K562 (cell line): ENCODE results near the gene NCOA1. TPM values are rescaled to one million over a fixed set of nuclear protein-coding genes. Genes with fewer than 3 reads are reported as not detected.

ENCODE experiments used
- ARID1B ChIP-seq: fragments of 450-650 bp; IDR thresholded peaks from 2 replicates; pipeline ENCODE4 v1.6.1; 2016; ENCODE audit warnings: antibody characterized with exemption, mild to moderate bottlenecking, inconsistent platforms
- CHD2 ChIP-seq: IDR thresholded peaks from 2 replicates; pipeline ENCODE4 v1.6.1; 2011; ENCODE audit warnings: low read depth, low read length
- DPF2 ChIP-seq: fragments of 450-650 bp; IDR thresholded peaks from 2 replicates; pipeline ENCODE4 v1.6.1; 2016
- FOXK2 ChIP-seq, 2 experiments: fragments of 450-650 bp; IDR thresholded peaks in 1 of 2; conservative IDR thresholded peaks in 1 of 2; 2 replicates each; pipeline ENCODE4 v1.6.1; 2016; ENCODE audit warnings: low read depth in 2 of 2, mild to moderate bottlenecking in 1 of 2
- HLTF ChIP-seq: fragments of 450-650 bp; IDR thresholded peaks from 2 replicates; pipeline ENCODE4 v1.6.1; 2016
- KDM1A ChIP-seq, 2 experiments: fragments of 450-650 bp; IDR thresholded peaks; 2 replicates each; pipeline ENCODE4 v1.6.1; 2016; ENCODE audit warnings: mild to moderate bottlenecking in 2 of 2
- MEIS2 ChIP-seq: fragments of 450-650 bp; IDR thresholded peaks from 2 replicates; pipeline ENCODE4 v1.6.1; 2014; ENCODE audit warnings: mild to moderate bottlenecking; ENCODE audit not compliant: partially characterized antibody
- MTF1 ChIP-seq: fragments of 250-450 bp; sonication (Bioruptor Pico); IDR thresholded peaks from 2 replicates; pipeline ENCODE4 v1.9.0; 2021; ENCODE audit warnings: moderate library complexity, mild to moderate bottlenecking, inconsistent platforms, borderline replicate concordance
- POLR2H ChIP-seq: IDR thresholded peaks from 2 replicates; pipeline ENCODE4 v1.6.1; 2016; ENCODE audit warnings: missing genetic modification characterization, low read depth, mild to moderate bottlenecking, control low read depth, missing compliant biosample characterization, moderate library complexity
- RBM39 ChIP-seq: fragments of 200-400 bp; formaldehyde crosslinking; optimal IDR thresholded peaks from 2 replicates; pipeline ENCODE3; 2018; ENCODE audit warnings: low read depth, low read length
- TSC22D4 ChIP-seq: fragments of 450-650 bp; IDR thresholded peaks from 2 replicates; pipeline ENCODE4 v1.6.1; 2016; ENCODE audit warnings: missing genetic modification characterization, missing biosample characterization, control low read depth
- polyA plus RNA-seq, 8 experiments: library from polyadenylated mRNA; depleted of rRNA in 4 of 8; stranded (reverse) in 5 of 8; unstranded in 3 of 8; fragments of >200 nt; fragmentation: Nextera tagmentation in 2 of 8; fragmentation: Illumina TruSeq in 1 of 8; extraction: Ambion mirVana in 2 of 8; extraction: Trizol in 1 of 8; gene quantifications; 2 replicates each; pipeline versions ENCODE4 v1.2.1 to v1.2.3, GENCODE V29; 2011 to 2014; ENCODE audit warnings: inconsistent platforms in 1 of 8, missing spikeins in 1 of 8
- total RNA-seq, 7 experiments: library from RNA; depleted of rRNA in 6 of 7; stranded (reverse); fragments of >200 nt in 6 of 7; fragmentation: Illumina TruSeq in 2 of 7; extraction: Trizol in 2 of 7; gene quantifications; 2 replicates each; pipeline versions ENCODE4 v1.2.1 to v1.2.3, GENCODE V29; 2011 to 2021; ENCODE audit warnings: low replicate concordance in 1 of 7
- TF ChIP-seq, protein P1 (sequence below): fragments of 250-450 bp; sonication (Bioruptor Pico); IDR thresholded peaks from 2 replicates; pipeline ENCODE4 v1.5.1; 2021; ENCODE audit warnings: mild to moderate bottlenecking
- TF ChIP-seq, protein P2 (sequence below): fragments of 250-450 bp; sonication (Bioruptor Pico); IDR thresholded peaks from 2 replicates; pipeline ENCODE4 v1.5.0; 2022; ENCODE audit warnings: mild to moderate bottlenecking
- TF ChIP-seq, protein P3 (sequence below): fragments of 450-650 bp; IDR thresholded peaks from 2 replicates; pipeline ENCODE4 v1.6.1; 2016; ENCODE audit warnings: missing biosample characterization, missing genetic modification characterization
- TF ChIP-seq, protein P4 (sequence below), 3 experiments: IDR thresholded peaks in 2 of 3; conservative IDR thresholded peaks in 1 of 3; 2 replicates each; pipeline ENCODE4 v1.5.1; 2011 to 2012; ENCODE audit warnings: low read length in 3 of 3, mild to moderate bottlenecking in 3 of 3, control low read depth in 2 of 3, improper control_type of control experiment in 1 of 3, inconsistent platforms in 1 of 3, low read depth in 1 of 3, mixed read lengths in 1 of 3, moderate library complexity in 1 of 3; ENCODE audit not compliant: insufficient read depth in 2 of 3
- TF ChIP-seq, protein P5 (sequence below): fragments of 450-650 bp; conservative IDR thresholded peaks from 2 replicates; pipeline ENCODE4 v1.6.1; 2016; ENCODE audit warnings: missing genetic modification characterization, low read depth, mild to moderate bottlenecking, control low read depth, missing compliant biosample characterization
- TF ChIP-seq, protein P6 (sequence below), 2 experiments: IDR thresholded peaks in 1 of 2; conservative IDR thresholded peaks in 1 of 2; 2 replicates each; pipeline ENCODE4 v1.6.1; 2016; ENCODE audit warnings: low read depth in 2 of 2, mild to moderate bottlenecking in 1 of 2, missing compliant biosample characterization in 1 of 2, missing genetic modification characterization in 1 of 2, moderate library complexity in 1 of 2

Gene NCOA1
- total and polyA plus RNA-seq, 9 of the 15 experiments (the other 6 are each of a cell fraction or from before 2014, with no cell fraction given) = 4.9 to 25.7 (median 17.0) TPM

DNA sequence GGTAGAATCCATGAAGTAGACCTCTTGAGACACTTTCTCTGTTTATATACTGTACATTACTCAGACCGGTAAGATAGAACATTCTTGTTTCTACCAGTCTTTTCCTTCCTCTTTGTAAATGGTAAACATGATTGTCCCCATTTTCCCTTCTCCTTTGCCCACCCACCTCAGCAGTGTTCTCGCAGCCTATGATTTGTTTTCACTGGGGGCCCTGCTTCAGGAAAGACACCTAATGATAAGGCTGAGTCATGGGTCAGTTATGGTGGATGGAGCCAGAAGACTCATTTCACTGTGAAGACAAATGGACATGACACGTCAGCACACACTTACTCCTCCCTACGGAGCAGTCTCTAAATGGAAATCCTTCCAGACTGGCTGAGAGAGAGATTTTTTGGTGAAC, 325.8 kb downstream of the NCOA1 start (continued):
- TF ChIP-seq, protein P1, sequence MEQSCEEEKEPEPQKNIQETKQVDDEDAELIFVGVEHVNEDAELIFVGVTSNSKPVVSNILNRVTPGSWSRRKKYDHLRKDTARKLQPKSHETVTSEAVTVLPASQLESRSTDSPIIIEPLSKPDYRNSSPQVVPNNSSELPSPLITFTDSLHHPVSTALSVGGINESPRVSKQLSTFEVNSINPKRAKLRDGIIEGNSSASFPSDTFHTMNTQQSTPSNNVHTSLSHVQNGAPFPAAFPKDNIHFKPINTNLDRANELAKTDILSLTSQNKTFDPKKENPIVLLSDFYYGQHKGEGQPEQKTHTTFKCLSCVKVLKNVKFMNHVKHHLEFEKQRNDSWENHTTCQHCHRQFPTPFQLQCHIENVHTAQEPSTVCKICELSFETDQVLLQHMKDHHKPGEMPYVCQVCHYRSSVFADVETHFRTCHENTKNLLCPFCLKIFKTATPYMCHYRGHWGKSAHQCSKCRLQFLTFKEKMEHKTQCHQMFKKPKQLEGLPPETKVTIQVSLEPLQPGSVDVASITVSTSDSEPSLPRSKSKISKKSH (CRISPR knock-in tag) = no peak
- TF ChIP-seq ARID1B = peak; percentile 64
- TF ChIP-seq, protein P2, sequence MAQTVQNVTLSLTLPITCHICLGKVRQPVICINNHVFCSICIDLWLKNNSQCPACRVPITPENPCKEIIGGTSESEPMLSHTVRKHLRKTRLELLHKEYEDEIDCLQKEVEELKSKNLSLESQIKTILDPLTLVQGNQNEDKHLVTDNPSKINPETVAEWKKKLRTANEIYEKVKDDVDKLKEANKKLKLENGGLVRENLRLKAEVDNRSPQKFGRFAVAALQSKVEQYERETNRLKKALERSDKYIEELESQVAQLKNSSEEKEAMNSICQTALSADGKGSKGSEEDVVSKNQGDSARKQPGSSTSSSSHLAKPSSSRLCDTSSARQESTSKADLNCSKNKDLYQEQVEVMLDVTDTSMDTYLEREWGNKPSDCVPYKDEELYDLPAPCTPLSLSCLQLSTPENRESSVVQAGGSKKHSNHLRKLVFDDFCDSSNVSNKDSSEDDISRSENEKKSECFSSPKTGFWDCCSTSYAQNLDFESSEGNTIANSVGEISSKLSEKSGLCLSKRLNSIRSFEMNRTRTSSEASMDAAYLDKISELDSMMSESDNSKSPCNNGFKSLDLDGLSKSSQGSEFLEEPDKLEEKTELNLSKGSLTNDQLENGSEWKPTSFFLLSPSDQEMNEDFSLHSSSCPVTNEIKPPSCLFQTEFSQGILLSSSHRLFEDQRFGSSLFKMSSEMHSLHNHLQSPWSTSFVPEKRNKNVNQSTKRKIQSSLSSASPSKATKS = no peak
- TF ChIP-seq CHD2 = no peak
- TF ChIP-seq, protein P3, sequence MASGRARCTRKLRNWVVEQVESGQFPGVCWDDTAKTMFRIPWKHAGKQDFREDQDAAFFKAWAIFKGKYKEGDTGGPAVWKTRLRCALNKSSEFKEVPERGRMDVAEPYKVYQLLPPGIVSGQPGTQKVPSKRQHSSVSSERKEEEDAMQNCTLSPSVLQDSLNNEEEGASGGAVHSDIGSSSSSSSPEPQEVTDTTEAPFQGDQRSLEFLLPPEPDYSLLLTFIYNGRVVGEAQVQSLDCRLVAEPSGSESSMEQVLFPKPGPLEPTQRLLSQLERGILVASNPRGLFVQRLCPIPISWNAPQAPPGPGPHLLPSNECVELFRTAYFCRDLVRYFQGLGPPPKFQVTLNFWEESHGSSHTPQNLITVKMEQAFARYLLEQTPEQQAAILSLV (tag) = no peak
- no peak for TF ChIP-seq TSC22D4
- TF ChIP-seq, protein P4, sequence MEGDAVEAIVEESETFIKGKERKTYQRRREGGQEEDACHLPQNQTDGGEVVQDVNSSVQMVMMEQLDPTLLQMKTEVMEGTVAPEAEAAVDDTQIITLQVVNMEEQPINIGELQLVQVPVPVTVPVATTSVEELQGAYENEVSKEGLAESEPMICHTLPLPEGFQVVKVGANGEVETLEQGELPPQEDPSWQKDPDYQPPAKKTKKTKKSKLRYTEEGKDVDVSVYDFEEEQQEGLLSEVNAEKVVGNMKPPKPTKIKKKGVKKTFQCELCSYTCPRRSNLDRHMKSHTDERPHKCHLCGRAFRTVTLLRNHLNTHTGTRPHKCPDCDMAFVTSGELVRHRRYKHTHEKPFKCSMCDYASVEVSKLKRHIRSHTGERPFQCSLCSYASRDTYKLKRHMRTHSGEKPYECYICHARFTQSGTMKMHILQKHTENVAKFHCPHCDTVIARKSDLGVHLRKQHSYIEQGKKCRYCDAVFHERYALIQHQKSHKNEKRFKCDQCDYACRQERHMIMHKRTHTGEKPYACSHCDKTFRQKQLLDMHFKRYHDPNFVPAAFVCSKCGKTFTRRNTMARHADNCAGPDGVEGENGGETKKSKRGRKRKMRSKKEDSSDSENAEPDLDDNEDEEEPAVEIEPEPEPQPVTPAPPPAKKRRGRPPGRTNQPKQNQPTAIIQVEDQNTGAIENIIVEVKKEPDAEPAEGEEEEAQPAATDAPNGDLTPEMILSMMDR (IDR thresholded peaks at IDR 0.05 in 2 of 3, conservative IDR thresholded peaks at IDR 0.05 in 1 of 3; ENCODE audit: insufficient read depth in 2 of 3, low read depth in 1 of 3, low read length in 3 of 3) = no peak
- TF ChIP-seq, protein P5, sequence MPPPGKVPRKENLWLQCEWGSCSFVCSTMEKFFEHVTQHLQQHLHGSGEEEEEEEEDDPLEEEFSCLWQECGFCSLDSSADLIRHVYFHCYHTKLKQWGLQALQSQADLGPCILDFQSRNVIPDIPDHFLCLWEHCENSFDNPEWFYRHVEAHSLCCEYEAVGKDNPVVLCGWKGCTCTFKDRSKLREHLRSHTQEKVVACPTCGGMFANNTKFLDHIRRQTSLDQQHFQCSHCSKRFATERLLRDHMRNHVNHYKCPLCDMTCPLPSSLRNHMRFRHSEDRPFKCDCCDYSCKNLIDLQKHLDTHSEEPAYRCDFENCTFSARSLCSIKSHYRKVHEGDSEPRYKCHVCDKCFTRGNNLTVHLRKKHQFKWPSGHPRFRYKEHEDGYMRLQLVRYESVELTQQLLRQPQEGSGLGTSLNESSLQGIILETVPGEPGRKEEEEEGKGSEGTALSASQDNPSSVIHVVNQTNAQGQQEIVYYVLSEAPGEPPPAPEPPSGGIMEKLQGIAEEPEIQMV = peak; percentile 51; the same call in 1 of the 2 replicates
- peak in 1 of 2 experiments; percentile 24; a peak in 1 of 4 replicates for TF ChIP-seq KDM1A (IDR thresholded peaks at IDR 0.05)
- no peak for TF ChIP-seq MTF1 (CRISPR knock-in tag)
- peak; percentile 78 for TF ChIP-seq MEIS2
- no peak for TF ChIP-seq RBM39
- peak; percentile 79 for TF ChIP-seq DPF2
- TF ChIP-seq, protein P6, sequence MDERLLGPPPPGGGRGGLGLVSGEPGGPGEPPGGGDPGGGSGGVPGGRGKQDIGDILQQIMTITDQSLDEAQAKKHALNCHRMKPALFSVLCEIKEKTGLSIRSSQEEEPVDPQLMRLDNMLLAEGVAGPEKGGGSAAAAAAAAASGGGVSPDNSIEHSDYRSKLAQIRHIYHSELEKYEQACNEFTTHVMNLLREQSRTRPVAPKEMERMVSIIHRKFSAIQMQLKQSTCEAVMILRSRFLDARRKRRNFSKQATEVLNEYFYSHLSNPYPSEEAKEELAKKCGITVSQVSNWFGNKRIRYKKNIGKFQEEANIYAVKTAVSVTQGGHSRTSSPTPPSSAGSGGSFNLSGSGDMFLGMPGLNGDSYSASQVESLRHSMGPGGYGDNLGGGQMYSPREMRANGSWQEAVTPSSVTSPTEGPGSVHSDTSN (CRISPR knock-in tag; IDR thresholded peaks at IDR 0.05; ENCODE audit: low read depth) = no peak
- TF ChIP-seq, protein P6 (tag; conservative IDR thresholded peaks at IDR 0.05; ENCODE audit: low read depth) = peak; percentile 79
- TF ChIP-seq HLTF = no peak
- TF ChIP-seq POLR2H (tag) = no peak
- peak in 1 of 2 experiments; percentile 18; a peak in 1 of 4 replicates for TF ChIP-seq FOXK2 (conservative IDR thresholded peaks at IDR 0.05 in 1 of 2, IDR thresholded peaks at IDR 0.05 in 1 of 2; ENCODE audit: low read depth in 2 of 2)
